GM12874 (cell line): ENCODE data around the gene NUDT9.

Source experiments
- TF ChIP-seq, protein P1 (sequence below): IDR thresholded peaks from 2 replicates; pipeline ENCODE4 v1.5.1; 2011; ENCODE audit warnings: low read depth, mild to moderate bottlenecking, control low read depth, low read length, moderate library complexity; ENCODE audit not compliant: insufficient read depth

Gene NUDT9

DNA sequence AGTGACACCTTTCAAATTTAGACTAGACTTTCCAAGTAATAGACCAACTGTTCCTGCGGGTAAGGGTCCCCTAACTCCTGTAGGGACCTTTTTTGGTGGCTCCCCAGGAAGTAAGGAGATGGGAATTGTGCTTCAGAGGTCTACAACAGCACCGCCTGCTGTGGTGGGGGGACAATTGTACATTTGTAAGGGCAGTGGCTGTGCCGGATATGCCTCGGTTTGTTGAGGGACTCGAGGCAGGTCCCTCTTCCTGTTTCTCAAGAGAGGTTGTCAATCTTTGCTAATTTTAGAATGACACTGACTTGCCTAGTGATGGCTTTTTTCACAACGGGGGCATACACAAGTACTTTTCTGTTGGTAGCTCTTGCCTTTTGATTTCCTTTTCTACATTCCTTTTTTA, 15.9 kb upstream of the NUDT9 start:
- TF ChIP-seq, protein P1, sequence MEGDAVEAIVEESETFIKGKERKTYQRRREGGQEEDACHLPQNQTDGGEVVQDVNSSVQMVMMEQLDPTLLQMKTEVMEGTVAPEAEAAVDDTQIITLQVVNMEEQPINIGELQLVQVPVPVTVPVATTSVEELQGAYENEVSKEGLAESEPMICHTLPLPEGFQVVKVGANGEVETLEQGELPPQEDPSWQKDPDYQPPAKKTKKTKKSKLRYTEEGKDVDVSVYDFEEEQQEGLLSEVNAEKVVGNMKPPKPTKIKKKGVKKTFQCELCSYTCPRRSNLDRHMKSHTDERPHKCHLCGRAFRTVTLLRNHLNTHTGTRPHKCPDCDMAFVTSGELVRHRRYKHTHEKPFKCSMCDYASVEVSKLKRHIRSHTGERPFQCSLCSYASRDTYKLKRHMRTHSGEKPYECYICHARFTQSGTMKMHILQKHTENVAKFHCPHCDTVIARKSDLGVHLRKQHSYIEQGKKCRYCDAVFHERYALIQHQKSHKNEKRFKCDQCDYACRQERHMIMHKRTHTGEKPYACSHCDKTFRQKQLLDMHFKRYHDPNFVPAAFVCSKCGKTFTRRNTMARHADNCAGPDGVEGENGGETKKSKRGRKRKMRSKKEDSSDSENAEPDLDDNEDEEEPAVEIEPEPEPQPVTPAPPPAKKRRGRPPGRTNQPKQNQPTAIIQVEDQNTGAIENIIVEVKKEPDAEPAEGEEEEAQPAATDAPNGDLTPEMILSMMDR: no peak

DNA sequence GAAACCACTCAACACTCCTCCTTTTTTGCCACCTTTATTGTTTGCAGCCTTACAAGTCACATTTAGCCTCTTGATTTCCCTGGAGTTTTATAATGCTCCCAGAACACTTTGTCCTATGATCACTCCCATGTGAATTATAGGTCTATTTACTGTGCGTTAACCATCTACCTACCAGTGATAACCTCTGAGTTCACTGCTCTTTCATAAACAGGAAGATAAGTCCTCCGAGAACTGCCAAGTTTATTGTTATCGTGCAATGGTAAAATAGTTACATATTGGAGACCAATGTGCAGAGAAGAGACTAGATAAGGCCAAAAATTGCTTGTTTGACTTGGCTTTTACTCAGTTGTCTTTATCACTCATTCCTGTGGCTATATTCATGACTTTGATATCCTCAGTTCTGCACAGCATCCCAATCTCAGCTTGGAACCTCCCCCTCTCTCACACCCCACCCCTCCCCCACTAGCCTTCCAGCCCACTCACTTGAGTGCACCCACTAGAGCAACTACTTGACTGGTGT, 12.9 kb upstream of the NUDT9 start:
- TF ChIP-seq, protein P1: no peak

DNA sequence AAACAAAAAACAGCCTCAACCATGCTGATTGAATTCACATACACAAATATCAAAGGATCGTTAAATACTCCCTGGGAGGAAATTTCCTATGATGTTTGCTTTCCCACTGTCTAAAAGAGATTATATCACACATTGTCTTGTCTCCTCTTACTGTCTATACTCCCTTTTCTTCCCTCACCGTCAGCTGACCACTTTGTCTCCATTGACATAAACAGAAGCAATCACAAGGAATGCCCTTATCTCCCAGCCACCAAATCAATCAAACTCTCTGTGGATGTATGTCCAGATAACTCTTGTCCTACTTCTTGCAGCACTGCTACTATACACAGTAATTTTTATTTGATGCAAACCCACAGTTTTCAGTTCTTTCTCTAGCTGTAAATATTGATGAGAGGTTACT, 12.2 kb upstream of the NUDT9 start:
- TF ChIP-seq, protein P1: no peak

DNA sequence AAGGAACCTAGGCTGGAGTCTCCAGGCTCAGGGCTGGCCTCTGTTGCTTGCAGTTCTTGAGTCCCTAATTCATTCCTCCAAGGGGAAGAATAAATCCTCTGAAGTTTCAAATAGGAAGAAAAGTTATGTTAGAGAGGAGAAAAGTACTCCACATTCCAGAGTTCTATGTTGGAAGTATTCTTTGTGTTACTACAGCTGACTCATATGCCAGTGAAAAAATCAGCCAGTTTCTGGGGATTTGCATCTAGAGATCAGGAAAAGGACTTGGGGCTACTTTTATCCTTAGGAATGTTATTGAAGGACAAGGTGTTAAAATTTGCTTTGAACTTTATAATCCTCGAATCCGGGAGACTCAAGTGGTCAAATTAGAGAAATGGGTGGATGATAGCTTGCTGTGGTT, 11.7 kb upstream of the NUDT9 start:
- TF ChIP-seq, protein P1: no peak

DNA sequence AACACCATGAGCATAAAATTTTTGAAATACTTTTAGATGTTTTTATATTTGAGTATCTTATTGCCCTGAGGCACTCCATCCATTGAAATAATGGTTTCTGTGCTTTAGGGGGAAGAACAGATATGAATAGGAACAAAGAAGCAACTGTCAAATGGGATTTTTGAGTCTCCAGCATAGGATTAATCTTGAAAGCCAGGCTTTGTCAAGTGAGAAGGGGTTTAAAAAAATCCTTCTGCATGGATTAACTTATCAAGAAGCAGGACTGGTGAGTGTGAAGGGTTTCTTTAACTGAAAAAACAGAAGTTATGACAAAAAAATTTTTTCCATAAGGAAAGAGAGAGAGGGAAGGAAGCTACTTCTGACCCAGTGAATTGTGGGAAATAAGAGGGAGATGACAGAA, 7.6 kb upstream of the NUDT9 start:
- TF ChIP-seq, protein P1: no peak

DNA sequence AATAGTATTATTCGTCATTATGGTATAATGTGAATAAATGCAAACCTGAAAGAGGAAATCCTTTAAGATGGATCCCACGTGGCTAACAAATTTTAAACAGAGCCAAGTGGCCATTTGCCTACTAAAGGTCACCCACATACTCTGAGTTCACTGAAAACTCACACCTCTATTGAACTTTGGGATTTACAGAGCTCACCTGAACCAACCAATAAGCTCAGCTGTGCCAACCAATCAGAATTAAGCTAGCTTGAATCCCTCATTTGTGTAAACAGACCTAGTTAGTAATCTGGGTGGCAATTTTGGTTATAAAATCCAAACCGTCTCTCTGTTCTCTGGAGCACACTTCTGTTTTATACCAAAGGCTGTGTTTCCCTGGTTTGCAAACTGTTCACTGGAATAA, 5.4 kb upstream of the NUDT9 start:
- TF ChIP-seq, protein P1: no peak

DNA sequence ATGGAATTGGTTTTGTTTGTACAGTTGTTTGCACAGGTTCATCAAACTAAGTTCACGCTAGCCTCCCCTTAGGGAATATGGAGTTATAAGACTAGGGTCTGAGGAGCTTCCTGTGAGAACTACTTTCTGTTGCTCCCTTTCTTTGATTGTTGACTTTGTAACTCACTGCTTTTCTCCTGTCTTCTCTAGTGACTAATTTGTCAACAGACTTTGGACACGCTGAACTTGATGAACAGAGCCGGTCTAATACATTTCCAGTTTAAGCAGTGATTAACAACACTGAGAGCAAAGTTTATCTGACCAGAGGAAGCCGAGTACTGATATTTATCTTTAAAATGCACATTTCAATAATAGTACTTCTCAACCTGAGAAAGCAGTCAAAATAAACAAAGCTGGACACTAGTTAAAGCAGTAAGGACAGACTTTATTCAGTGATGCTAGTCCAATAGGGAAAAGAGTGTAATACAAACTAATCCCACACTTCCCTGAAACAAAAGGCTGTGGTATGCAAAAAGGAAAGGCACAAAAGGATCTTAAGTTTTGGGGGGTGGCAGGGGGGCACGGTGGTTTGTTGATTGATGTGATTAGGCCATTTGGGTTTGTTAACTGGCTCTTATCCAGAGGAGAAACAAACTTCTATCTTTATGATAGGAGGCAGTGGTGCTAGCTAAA, 2.7 kb upstream of the NUDT9 start:
- TF ChIP-seq, protein P1: no peak
